ENCODE data around the gene RERE.
"Not testable (repeated sequence)": the region's sequence is repeated elsewhere in the genome, so short reads cannot be mapped to it uniquely, and the experiment has no call there.

RERE gene

GRCh38 chr1:8598783-8599182 lies 218.7 kb downstream of the RERE start:
- DNase-seq: no peak

- peak; percentile 81 for DNase-seq
Observed at GRCh38 chr1:8598060-8598724, 219.2 kb downstream of the RERE start.

GRCh38 chr1:8597455-8597854 lies 220.0 kb downstream of the RERE start:
- DNase-seq: peak; percentile 24

GRCh38 chr1:8595941-8596340 lies 221.5 kb downstream of the RERE start:
- no peak for DNase-seq

- no peak for DNase-seq
Observed at GRCh38 chr1:8595332-8595731, 222.1 kb downstream of the RERE start.

- not testable (repeated sequence) for DNase-seq
Observed at GRCh38 chr1:8593292-8593691, 224.1 kb downstream of the RERE start.

- DNase-seq: no peak
Observed at GRCh38 chr1:8591569-8591968, 225.9 kb downstream of the RERE start.

GRCh38 chr1:8590721-8591351 lies 226.6 kb downstream of the RERE start:
- no peak for DNase-seq

GRCh38 chr1:8589571-8589970 lies 227.9 kb downstream of the RERE start:
- no peak for DNase-seq

- no peak for DNase-seq
Observed at GRCh38 chr1:8587784-8588183, 229.7 kb downstream of the RERE start.

- DNase-seq: no peak
Observed at GRCh38 chr1:8586438-8586837, 231.0 kb downstream of the RERE start.

- DNase-seq: no peak
Observed at GRCh38 chr1:8584316-8584715, 233.1 kb downstream of the RERE start.

- no peak for DNase-seq
Observed at GRCh38 chr1:8583031-8583430, 234.4 kb downstream of the RERE start.

GRCh38 chr1:8580566-8580965 lies 236.9 kb downstream of the RERE start:
- no peak for DNase-seq

GRCh38 chr1:8578936-8579335 lies 238.5 kb downstream of the RERE start:
- DNase-seq: no peak

- DNase-seq: no peak
Observed at GRCh38 chr1:8578132-8578877, 239.1 kb downstream of the RERE start.

GRCh38 chr1:8574985-8575384 lies 242.5 kb downstream of the RERE start:
- no peak for DNase-seq

- no peak for DNase-seq
Observed at GRCh38 chr1:8572106-8572505, 245.3 kb downstream of the RERE start.

- peak; percentile 71 for DNase-seq
Observed at GRCh38 chr1:8571200-8571984, 246.0 kb downstream of the RERE start.

GRCh38 chr1:8570465-8570864 lies 247.0 kb downstream of the RERE start:
- DNase-seq: no peak

- no peak for DNase-seq
Observed at GRCh38 chr1:8569242-8569641, 248.2 kb downstream of the RERE start.

GRCh38 chr1:8568837-8569236 lies 248.6 kb downstream of the RERE start:
- DNase-seq: no peak

GRCh38 chr1:8567146-8567545 lies 250.3 kb downstream of the RERE start:
- no peak for DNase-seq
